CD4-positive, alpha-beta T cell (primary cell): ENCODE measurements around the gene VSIG10L2. TPM values are rescaled to one million over a fixed set of nuclear protein-coding genes. Genes with fewer than 3 reads are reported as not detected.

ENCODE experiments used
- ATAC-seq: fragments of 200-7000 bp; cut with Tn5 transposase; one replicate; pipeline ENCODE4 v1.10.0; 2022; ENCODE audit warnings: mild to moderate bottlenecking; ENCODE audit not compliant: poor library complexity
- CTCF ChIA-PET: fragments of 350-600 bp; sonication (Branson Sonifier 250); formaldehyde crosslinking; loops from one replicate; lab custom pipeline; 2021; ENCODE audit warnings: antibody characterized with exemption, inconsistent platforms; lab: Charles Lee
- POLR2A ChIA-PET: fragments of 350-600 bp; sonication (Branson Sonifier 250); formaldehyde crosslinking; loops from one replicate; lab custom pipeline; 2021; ENCODE audit warnings: antibody characterized with exemption, inconsistent platforms; lab: Charles Lee
- DNase-seq, 14 experiments: peaks; one replicate each; pipeline ENCODE4 v3.0.0-alpha.2; 2013 to 2020; ENCODE audit warnings: mixed read lengths in 2 of 14
- H3K27ac ChIP-seq, 2 donors: one replicate each; pipeline versions ENCODE4 v1.5.1 to v1.7.0; 2013; ENCODE audit warnings: low read length in 2 of 2, low read depth in 1 of 2, mild to moderate bottlenecking in 1 of 2
- H3K27me3 ChIP-seq, 2 experiments: 1 replicate in 1 of 2; 2 replicates in 1 of 2; pipeline versions ENCODE4 v1.6.1 to v1.7.0; 2013; ENCODE audit warnings: low read length in 2 of 2, control low read depth in 1 of 2, mild to moderate bottlenecking in 1 of 2, moderate library complexity in 1 of 2; ENCODE audit not compliant: insufficient read depth in 2 of 2, control insufficient read depth in 1 of 2
- H3K36me3 ChIP-seq: one replicate; pipeline ENCODE4 v1.6.1; 2013; ENCODE audit warnings: low read length, control low read depth; ENCODE audit not compliant: insufficient read depth
- H3K4me1 ChIP-seq: one replicate; pipeline ENCODE4 v1.6.1; 2013; ENCODE audit warnings: low read length, control low read depth; ENCODE audit not compliant: insufficient read depth
- H3K4me3 ChIP-seq: one replicate; pipeline ENCODE4 v1.5.1; 2013; ENCODE audit warnings: mild to moderate bottlenecking, low read length, moderate library complexity
- H3K9me3 ChIP-seq, 2 experiments: 1 replicate in 1 of 2; 2 replicates in 1 of 2; pipeline versions ENCODE4 v1.6.1 to v1.7.0; 2013; ENCODE audit warnings: low read length in 2 of 2, mild to moderate bottlenecking in 2 of 2, control low read depth in 1 of 2, moderate library complexity in 1 of 2; ENCODE audit not compliant: control insufficient read depth in 1 of 2, insufficient read depth in 1 of 2
- H3K27ac Mint-ChIP-seq: one replicate; pipeline ENCODE4 v1.8.0; 2020; ENCODE audit warnings: mixed read lengths
- H3K27me3 Mint-ChIP-seq: one replicate; pipeline ENCODE4 v1.8.0; 2021; ENCODE audit warnings: mixed read lengths
- H3K36me3 Mint-ChIP-seq: one replicate; pipeline ENCODE4 v1.8.0; 2021; ENCODE audit warnings: low read depth, mixed read lengths
- H3K4me1 Mint-ChIP-seq: one replicate; pipeline ENCODE4 v1.8.0; 2021; ENCODE audit warnings: low read depth, mixed read lengths
- H3K4me3 Mint-ChIP-seq: one replicate; pipeline ENCODE4 v1.8.0; 2020; ENCODE audit warnings: mild to moderate bottlenecking, mixed read lengths
- H3K9me3 Mint-ChIP-seq: one replicate; pipeline ENCODE4 v1.8.0; 2020; ENCODE audit warnings: mixed read lengths
- CTCF ChIP-seq: fragments of 200-600 bp; IDR thresholded peaks from one replicate; pipeline ENCODE4 v1.8.0; 2022; ENCODE audit warnings: antibody characterized with exemption, mild to moderate bottlenecking
- intact Hi-C, 2 experiments: fragments of 100-400 bp; cut with DNase I in 1 of 2; cut with micrococcal nuclease in 1 of 2; formaldehyde crosslinking; loops; one replicate each; pipeline versions ENCODE4 v1.15.1 to v1.9.0; 2023 to 2025; cut with DNase I, micrococcal nuclease
- total RNA-seq, 174 experiments: library from RNA in 2 of 174; stranded (reverse) in 2 of 174; gene quantifications; one replicate each; pipeline ENCODE4 v1.2.3 and lab custom pipeline; 2021 to 2026

VSIG10L2 gene
- total RNA-seq, 2 experiments from 2014 or later: not detected

DNA sequence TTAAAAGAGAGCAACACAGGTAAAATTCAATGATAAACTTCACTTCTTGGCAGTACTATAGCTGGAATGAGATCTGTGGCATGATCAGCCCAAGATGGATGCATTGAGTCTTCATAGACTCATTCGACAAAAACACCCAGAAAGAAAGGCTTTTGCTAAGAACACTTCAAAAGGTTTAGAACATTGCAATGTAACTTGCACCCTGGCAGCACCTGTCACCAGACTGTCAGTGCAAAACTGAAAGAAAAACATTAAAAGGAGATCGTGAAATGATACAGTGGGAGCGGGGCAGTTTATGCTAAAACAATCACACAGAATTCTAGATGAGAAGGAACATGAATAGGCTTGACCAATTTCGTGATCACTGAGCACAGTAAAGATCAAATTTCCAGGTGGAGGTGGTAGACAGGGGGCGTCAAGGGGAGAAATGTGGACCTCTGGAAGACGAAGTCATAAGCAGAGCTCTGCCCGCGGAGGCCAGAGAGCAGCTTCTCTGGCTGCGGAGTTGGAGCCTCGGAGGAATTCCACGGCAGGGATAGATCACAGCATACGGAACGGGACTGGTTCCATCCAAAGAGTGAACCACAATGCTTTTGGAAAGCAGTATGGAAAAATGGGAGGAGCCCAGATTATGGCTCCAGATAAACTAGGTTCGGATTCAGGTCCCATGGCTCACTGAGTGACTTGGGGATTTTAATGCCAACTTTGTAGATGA, 11.9 kb downstream of the VSIG10L2 start:
- H3K4me1 ChIP-seq: peaks cover 3% of the 10 kb centered on the region
- no peak overlapping the region for H3K27ac ChIP-seq
- Mint-ChIP-seq H3K36me3 (peaks cover 11% of the 10 kb centered on the region), H3K27me3 (no peaks in the 10 kb centered on the region), H3K4me1 (peaks cover 6% of the 10 kb centered on the region), H3K4me3 (no peak overlapping the region), H3K9me3 (peaks cover 4% of the 10 kb centered on the region), H3K27ac (no peak overlapping the region)
- peaks cover 0 to 4% of the 10 kb centered on the region in 2 experiments for H3K9me3 ChIP-seq
- POLR2A ChIA-PET: no interaction called here
- DNase-seq: no peak
- H3K36me3 ChIP-seq: no peaks in the 10 kb centered on the region
- ATAC-seq: no peak
- H3K4me3 ChIP-seq: no peak overlapping the region
- CTCF ChIA-PET: no interaction called here
- TF ChIP-seq CTCF: no peak
- no peaks in the 10 kb centered on the region for H3K27me3 ChIP-seq
- intact Hi-C loops: no loop called here

- ATAC-seq (no peak), DNase-seq (no peak)
- Mint-ChIP-seq H3K4me1 (peaks cover 6% of the 10 kb centered on the region), H3K27ac (no peak overlapping the region), H3K4me3 (no peak overlapping the region), H3K9me3 (peaks cover 5% of the 10 kb centered on the region), H3K36me3 (peaks cover 17% of the 10 kb centered on the region), H3K27me3 (no peaks in the 10 kb centered on the region)
- CTCF ChIA-PET: no interaction called here
- intact Hi-C loops: no loop called here
- Histone ChIP-seq H3K4me3 (no peak overlapping the region), H3K9me3 (peaks cover 0 to 4% of the 10 kb centered on the region in 2 experiments), H3K4me1 (peaks cover 3% of the 10 kb centered on the region), H3K36me3 (no peaks in the 10 kb centered on the region), H3K27me3 (no peaks in the 10 kb centered on the region), H3K27ac (no peak overlapping the region)
- POLR2A ChIA-PET: no interaction called here
- no peak for TF ChIP-seq CTCF
These were observed 13.1 kb downstream of the VSIG10L2 start for GRCh38 chr11:125958872-125959400.

GRCh38 chr11:125959511-125959910, 13.7 kb downstream of the VSIG10L2 start:
- DNase-seq (no peak), ATAC-seq (no peak)
- H3K27me3 ChIP-seq: no peaks in the 10 kb centered on the region
- POLR2A ChIA-PET: no interaction called here
- intact Hi-C loops: no loop called here
- CTCF ChIA-PET: interaction anchor here (0.5 kb wide), 1 partner anchor 13 kb away, joined by 3 read pairs; no protein-coding TSS in a partner anchor
- no peak for TF ChIP-seq CTCF
- Mint-ChIP-seq H3K27ac (no peak overlapping the region), H3K4me3 (no peak overlapping the region), H3K27me3 (no peaks in the 10 kb centered on the region), H3K4me1 (peaks cover 6% of the 10 kb centered on the region), H3K36me3 (peaks cover 17% of the 10 kb centered on the region), H3K9me3 (peaks cover 5% of the 10 kb centered on the region)
- no peaks in the 10 kb centered on the region for H3K36me3 ChIP-seq
- H3K9me3 ChIP-seq: peaks cover 0 to 4% of the 10 kb centered on the region in 2 experiments
- peaks cover 3% of the 10 kb centered on the region for H3K4me1 ChIP-seq
- H3K4me3 ChIP-seq: no peak overlapping the region
- H3K27ac ChIP-seq: no peak overlapping the region
